ENCODE measurements around the gene FYB1. TPM values are rescaled to one million over a fixed set of nuclear protein-coding genes. Genes with fewer than 3 reads are reported as not detected.

Gene FYB1
- total RNA-seq, 2 donors from 2014 or later = not detected

DNA sequence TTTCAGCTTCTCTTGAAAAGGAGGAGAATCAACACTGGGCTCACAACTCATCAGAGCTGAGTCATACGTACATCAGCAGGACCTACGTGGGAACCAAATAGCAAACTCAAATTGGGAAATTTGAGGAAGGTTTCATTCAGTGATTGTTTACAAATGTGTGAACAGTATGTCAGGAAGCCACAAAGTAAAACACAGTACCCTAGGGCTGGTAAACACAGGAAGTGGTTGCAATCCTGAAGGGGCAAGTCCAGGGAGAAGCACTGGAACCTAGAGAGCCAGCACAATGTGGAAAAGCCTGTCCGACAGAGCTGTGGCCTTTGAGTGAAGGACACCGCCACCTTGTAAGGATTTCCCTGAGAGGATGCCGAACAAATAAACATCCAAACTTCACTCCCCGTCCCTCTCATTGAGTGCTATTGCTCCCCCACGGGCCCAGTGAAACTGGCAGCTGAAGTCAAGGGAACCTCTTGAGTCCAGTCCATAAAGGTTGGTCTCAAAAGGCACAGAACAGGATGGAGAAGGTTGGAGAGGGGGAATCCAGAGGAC lies 118.4 kb downstream of the FYB1 start:
- WGBS, 2 experiments (ENCODE audit: insufficient coverage in 1 of 2, insufficient read length in 1 of 2) = 93 to 100% methylated on average over 2 to 7 of the region's 7 CpGs
- no peaks in the 10 kb centered on the region for H3K4me1 Mint-ChIP-seq
- no peak overlapping the region for H3K9ac ChIP-seq (ENCODE audit: extremely low read depth, low read length, poor library complexity, severe bottlenecking)
- H3K27ac Mint-ChIP-seq = no peak overlapping the region
- no peaks in the 10 kb centered on the region for H3K36me3 Mint-ChIP-seq (ENCODE audit: low read depth)
- no peaks in the 10 kb centered on the region for H3K27me3 ChIP-seq (ENCODE audit: control insufficient read depth, insufficient read depth, low read length, poor library complexity, severe bottlenecking)
- no peak overlapping the region for H3K4me3 ChIP-seq (ENCODE audit: low read length)
- H3K9me3 Mint-ChIP-seq = no peaks in the 10 kb centered on the region
- no peak overlapping the region for H3K4me3 Mint-ChIP-seq
- no peaks in the 10 kb centered on the region for H3K27me3 Mint-ChIP-seq (ENCODE audit: insufficient read depth)
- TF ChIP-seq, protein P1, sequence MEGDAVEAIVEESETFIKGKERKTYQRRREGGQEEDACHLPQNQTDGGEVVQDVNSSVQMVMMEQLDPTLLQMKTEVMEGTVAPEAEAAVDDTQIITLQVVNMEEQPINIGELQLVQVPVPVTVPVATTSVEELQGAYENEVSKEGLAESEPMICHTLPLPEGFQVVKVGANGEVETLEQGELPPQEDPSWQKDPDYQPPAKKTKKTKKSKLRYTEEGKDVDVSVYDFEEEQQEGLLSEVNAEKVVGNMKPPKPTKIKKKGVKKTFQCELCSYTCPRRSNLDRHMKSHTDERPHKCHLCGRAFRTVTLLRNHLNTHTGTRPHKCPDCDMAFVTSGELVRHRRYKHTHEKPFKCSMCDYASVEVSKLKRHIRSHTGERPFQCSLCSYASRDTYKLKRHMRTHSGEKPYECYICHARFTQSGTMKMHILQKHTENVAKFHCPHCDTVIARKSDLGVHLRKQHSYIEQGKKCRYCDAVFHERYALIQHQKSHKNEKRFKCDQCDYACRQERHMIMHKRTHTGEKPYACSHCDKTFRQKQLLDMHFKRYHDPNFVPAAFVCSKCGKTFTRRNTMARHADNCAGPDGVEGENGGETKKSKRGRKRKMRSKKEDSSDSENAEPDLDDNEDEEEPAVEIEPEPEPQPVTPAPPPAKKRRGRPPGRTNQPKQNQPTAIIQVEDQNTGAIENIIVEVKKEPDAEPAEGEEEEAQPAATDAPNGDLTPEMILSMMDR (conservative IDR thresholded peaks at IDR 0.05) = no peak
- H3K27ac ChIP-seq (ENCODE audit: low read depth, low read length) = no peak overlapping the region
- H3K36me3 ChIP-seq (ENCODE audit: control insufficient read depth, insufficient read depth, low read length) = no peaks in the 10 kb centered on the region
- no peaks in the 10 kb centered on the region for H3K4me1 ChIP-seq (ENCODE audit: control insufficient read depth, insufficient read depth, low read length)
- no peak for DNase-seq
- H3K9me3 ChIP-seq (ENCODE audit: control insufficient read depth, low read length) = no peaks in the 10 kb centered on the region

DNA sequence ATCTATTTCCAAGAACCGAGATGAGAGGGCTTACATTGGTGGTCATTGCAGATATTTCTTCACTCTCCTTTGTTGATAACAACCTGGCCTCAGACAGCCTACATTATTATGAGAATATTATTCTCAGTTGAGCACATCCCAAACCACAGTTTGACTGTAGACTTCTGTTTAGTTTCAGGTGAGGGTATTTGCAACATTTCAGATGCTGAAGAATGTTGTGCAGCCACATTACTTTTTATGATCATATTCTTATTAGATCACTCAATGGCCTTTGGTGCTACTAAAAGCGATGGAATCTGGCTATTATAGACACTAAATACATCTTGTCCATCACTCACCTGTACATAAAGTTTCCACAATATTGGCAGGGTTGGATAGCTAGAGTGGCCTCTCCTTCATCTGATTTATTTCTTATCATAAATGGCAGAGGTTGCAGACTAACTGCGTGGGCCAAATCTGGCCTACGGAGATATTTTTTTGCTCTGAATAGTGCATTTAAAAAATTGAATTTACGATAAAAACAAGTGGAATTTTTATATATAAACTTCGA lies 119.0 kb downstream of the FYB1 start:
- Mint-ChIP-seq H3K4me1 (no peaks in the 10 kb centered on the region), H3K27ac (no peak overlapping the region), H3K36me3 (ENCODE audit: low read depth) (no peaks in the 10 kb centered on the region), H3K4me3 (no peak overlapping the region), H3K27me3 (ENCODE audit: insufficient read depth) (no peaks in the 10 kb centered on the region), H3K9me3 (no peaks in the 10 kb centered on the region)
- H3K4me1 ChIP-seq (ENCODE audit: control insufficient read depth, insufficient read depth, low read length) = no peaks in the 10 kb centered on the region
- TF ChIP-seq, protein P1 (conservative IDR thresholded peaks at IDR 0.05) = no peak
- H3K27ac ChIP-seq (ENCODE audit: low read depth, low read length) = no peak overlapping the region
- no peaks in the 10 kb centered on the region for H3K9me3 ChIP-seq (ENCODE audit: control insufficient read depth, low read length)
- no peak overlapping the region for H3K9ac ChIP-seq (ENCODE audit: extremely low read depth, low read length, poor library complexity, severe bottlenecking)
- no peak for DNase-seq
- no peaks in the 10 kb centered on the region for H3K36me3 ChIP-seq (ENCODE audit: control insufficient read depth, insufficient read depth, low read length)
- no peak overlapping the region for H3K4me3 ChIP-seq (ENCODE audit: low read length)
- H3K27me3 ChIP-seq (ENCODE audit: control insufficient read depth, insufficient read depth, low read length, poor library complexity, severe bottlenecking) = no peaks in the 10 kb centered on the region
- 88 to 100% methylated on average over 3 to 6 of the region's 6 CpGs for WGBS, 2 experiments (ENCODE audit: insufficient coverage in 1 of 2, insufficient read length in 1 of 2)

DNA sequence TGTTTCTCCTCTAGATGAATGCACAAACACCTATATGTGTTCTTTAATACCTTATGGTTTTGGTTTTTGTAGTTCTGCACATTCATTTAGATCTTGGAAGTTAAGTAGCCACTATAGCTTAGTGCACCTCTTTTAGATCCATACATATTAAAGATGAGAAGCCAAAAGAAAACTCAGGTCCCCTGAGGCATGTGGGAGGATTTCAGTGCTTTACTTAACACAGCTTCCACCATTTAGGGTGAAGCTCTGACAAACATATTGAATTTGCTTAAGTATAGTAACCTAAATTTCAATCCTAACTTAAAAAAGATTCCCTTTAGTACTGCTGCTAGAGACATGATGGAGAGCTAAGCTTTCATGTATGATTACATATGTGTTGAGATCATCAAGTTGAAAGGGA lies 119.5 kb downstream of the FYB1 start:
- Histone ChIP-seq H3K9ac (ENCODE audit: extremely low read depth, low read length, poor library complexity, severe bottlenecking) (no peak overlapping the region), H3K36me3 (ENCODE audit: control insufficient read depth, insufficient read depth, low read length) (no peaks in the 10 kb centered on the region), H3K27ac (ENCODE audit: low read depth, low read length) (no peak overlapping the region), H3K4me3 (ENCODE audit: low read length) (no peak overlapping the region), H3K9me3 (ENCODE audit: control insufficient read depth, low read length) (no peaks in the 10 kb centered on the region), H3K4me1 (ENCODE audit: control insufficient read depth, insufficient read depth, low read length) (no peaks in the 10 kb centered on the region), H3K27me3 (ENCODE audit: control insufficient read depth, insufficient read depth, low read length, poor library complexity, severe bottlenecking) (no peaks in the 10 kb centered on the region)
- Mint-ChIP-seq H3K27ac (no peak overlapping the region), H3K9me3 (no peaks in the 10 kb centered on the region), H3K4me1 (no peaks in the 10 kb centered on the region), H3K4me3 (no peak overlapping the region), H3K27me3 (ENCODE audit: insufficient read depth) (no peaks in the 10 kb centered on the region), H3K36me3 (ENCODE audit: low read depth) (no peaks in the 10 kb centered on the region)
- TF ChIP-seq, protein P1 (conservative IDR thresholded peaks at IDR 0.05) = no peak
- DNase-seq = no peak
